IMR-90 (cell line): ENCODE results near the gene CDKN2B-AS1. TPM values are rescaled to one million over a fixed set of nuclear protein-coding genes. Genes with fewer than 3 reads are reported as not detected.

Experiments used
- ATAC-seq: fragments of 200-7000 bp; cut with Tn5 transposase; 2 replicates; pipeline ENCODE4 v1.9.1; 2020; ENCODE audit warnings: low read depth, mild to moderate bottlenecking, moderate library complexity
- BruUV-seq: library from RNA; stranded (reverse); fragments of 400-500 nt; replicated peaks from 2 replicates; lab custom pipeline; 2021; lab: Mats Ljungman, UMichigan
- CTCF ChIA-PET: fragments of 300-600 bp; formaldehyde crosslinking; extraction: SDS; loops from one replicate; lab custom pipeline; 2021; ENCODE audit warnings: antibody characterized with exemption; lab: Yijun Ruan, JAX
- POLR2A ChIA-PET: fragments of 300-600 bp; sonication (Branson Sonifier 250); formaldehyde crosslinking; loops from one replicate; lab custom pipeline; 2022; ENCODE audit warnings: antibody characterized with exemption; ENCODE audit not compliant: unreplicated experiment; lab: Charles Lee
- DNase-seq: peaks from one replicate; pipeline ENCODE4 v3.0.0; 2013
- H2AFZ ChIP-seq: replicated peaks from 2 replicates; pipeline ENCODE3; 2013; ENCODE audit warnings: low read length, mild to moderate bottlenecking; ENCODE audit not compliant: poor library complexity
- H2AK5ac ChIP-seq: 2 replicates; pipeline ENCODE4 v1.6.1; 2013; ENCODE audit warnings: low read depth, low read length, inconsistent platforms
- H2AK9ac ChIP-seq: replicated peaks from 2 replicates; pipeline ENCODE3; 2013; ENCODE audit warnings: mild to moderate bottlenecking, low read depth, low read length, moderate library complexity; ENCODE audit not compliant: poor library complexity
- H2BK120ac ChIP-seq: 2 replicates; pipeline ENCODE4 v1.6.1; 2013; ENCODE audit warnings: low read depth, low read length, inconsistent platforms
- H2BK15ac ChIP-seq: 3 replicates; pipeline ENCODE4 v1.6.1; 2013; ENCODE audit warnings: low read depth, low read length, inconsistent platforms
- H2BK20ac ChIP-seq: 2 replicates; pipeline ENCODE4 v1.6.1; 2013; ENCODE audit warnings: low read depth, mild to moderate bottlenecking, inconsistent platforms, low read length, moderate library complexity
- H2BK5ac ChIP-seq: 2 replicates; pipeline ENCODE4 v1.6.1; 2013; ENCODE audit warnings: mild to moderate bottlenecking, low read depth, low read length, inconsistent platforms; ENCODE audit not compliant: poor library complexity, severe bottlenecking
- H3K14ac ChIP-seq: replicated peaks from 2 replicates; pipeline ENCODE4 v1.6.1; 2013; ENCODE audit warnings: low read depth, low read length, inconsistent platforms
- H3K18ac ChIP-seq: 2 replicates; pipeline ENCODE4 v1.6.1; 2013; ENCODE audit warnings: low read depth, low read length, control low read depth
- H3K23ac ChIP-seq: 2 replicates; pipeline ENCODE4 v1.6.1; 2013; ENCODE audit warnings: low read depth, low read length, inconsistent platforms
- H3K27ac ChIP-seq: 2 replicates; pipeline ENCODE4 v1.5.1; 2013; ENCODE audit warnings: mild to moderate bottlenecking, control low read depth, low read length; ENCODE audit not compliant: insufficient read depth
- H3K27me3 ChIP-seq: 2 replicates; pipeline ENCODE4 v1.6.1; 2013; ENCODE audit warnings: low read length; ENCODE audit not compliant: control insufficient read depth, insufficient read depth
- H3K36me3 ChIP-seq: 2 replicates; pipeline ENCODE4 v1.6.1; 2013; ENCODE audit warnings: low read length, mixed read lengths; ENCODE audit not compliant: control insufficient read depth, insufficient read depth
- H3K4ac ChIP-seq: 2 replicates; pipeline ENCODE4 v1.6.1; 2013; ENCODE audit warnings: low read depth, low read length, inconsistent platforms
- H3K4me1 ChIP-seq: 2 replicates; pipeline ENCODE4 v1.6.1; 2013; ENCODE audit warnings: low read length, mixed read lengths; ENCODE audit not compliant: control insufficient read depth, insufficient read depth
- H3K4me2 ChIP-seq: 2 replicates; pipeline ENCODE4 v1.6.1; 2013; ENCODE audit warnings: low read depth, mild to moderate bottlenecking, control low read depth, low read length, moderate library complexity
- H3K4me3 ChIP-seq: 2 replicates; pipeline ENCODE4 v1.5.1; 2013; ENCODE audit warnings: low read depth, mild to moderate bottlenecking, control low read depth, low read length, moderate library complexity; ENCODE audit not compliant: insufficient read depth
- H3K56ac ChIP-seq: 2 replicates; pipeline ENCODE4 v1.6.1; 2013; ENCODE audit warnings: low read length, inconsistent platforms; ENCODE audit not compliant: insufficient read depth; ENCODE audit errors: extremely low read depth
- H3K79me1 ChIP-seq, 2 experiments: 2 replicates each; pipeline ENCODE4 v1.6.1; 2013; ENCODE audit warnings: low read length in 2 of 2, inconsistent platforms in 1 of 2, low read depth in 1 of 2
- H3K9ac ChIP-seq: 2 replicates; pipeline ENCODE4 v1.6.1; 2013; ENCODE audit warnings: low read depth, low read length, control low read depth
- H3K9me1 ChIP-seq: 2 replicates; pipeline ENCODE4 v1.6.1; 2013; ENCODE audit warnings: low read length, inconsistent platforms; ENCODE audit not compliant: insufficient read depth
- H3K9me3 ChIP-seq: 2 replicates; pipeline ENCODE4 v1.6.1; 2013; ENCODE audit warnings: low read length; ENCODE audit not compliant: control insufficient read depth, insufficient read depth
- H4K20me1 ChIP-seq: 2 replicates; pipeline ENCODE4 v1.6.1; 2013; ENCODE audit warnings: low read length, inconsistent platforms; ENCODE audit not compliant: insufficient read depth
- H4K5ac ChIP-seq: 2 replicates; pipeline ENCODE4 v1.6.1; 2013; ENCODE audit warnings: mild to moderate bottlenecking, low read depth, low read length, control low read depth
- H4K8ac ChIP-seq, 2 experiments: 2 replicates each; pipeline ENCODE4 v1.6.1; 2013; ENCODE audit warnings: low read depth in 2 of 2, low read length in 2 of 2, control low read depth in 1 of 2, inconsistent platforms in 1 of 2
- H4K91ac ChIP-seq: 2 replicates; pipeline ENCODE4 v1.6.1; 2013; ENCODE audit warnings: low read depth, low read length, inconsistent platforms; ENCODE audit not compliant: insufficient read depth
- BHLHE40 ChIP-seq: fragments of 150-350 bp; IDR thresholded peaks from 2 replicates; pipeline ENCODE4 v1.6.1; 2016; ENCODE audit warnings: mild to moderate bottlenecking, low read depth, low read length
- CEBPB ChIP-seq: IDR thresholded peaks from 2 replicates; pipeline ENCODE4 v1.6.1; 2012; ENCODE audit warnings: low read depth, low read length, improper control_type of control experiment
- FOS ChIP-seq: fragments of 150-350 bp; IDR thresholded peaks from 2 replicates; pipeline ENCODE4 v1.6.1; 2016; ENCODE audit warnings: low read depth, low read length
- NFE2L2 ChIP-seq: fragments of 150-350 bp; IDR thresholded peaks from 2 replicates; pipeline ENCODE4 v1.6.1; 2016; ENCODE audit warnings: low read depth, mild to moderate bottlenecking, low read length
- SMC3 ChIP-seq: fragments of 150-350 bp; IDR thresholded peaks from 2 replicates; pipeline ENCODE4 v1.6.1; 2016; ENCODE audit warnings: low read depth, mild to moderate bottlenecking, antibody characterized with exemption, low read length, moderate library complexity
- WGBS, 2 experiments: methylation state at CpG; one replicate each; pipeline versions ENCODE4 v1.1.5 to v1.1.7; 2013; ENCODE audit warnings: missing lambda C conversion rate in 2 of 2; ENCODE audit not compliant: insufficient read length in 1 of 2; ENCODE audit errors: extremely low coverage in 2 of 2; 5-methylcytosine and 5-hydroxymethylcytosine counted together
- dilution Hi-C: fragments of 300-500 bp; cut with HindIII; formaldehyde crosslinking; loops from one replicate; pipeline ENCODE4 v1.14.3; 2018; ENCODE audit warnings: low sequenced_read_pairs; ENCODE audit not compliant: unreplicated experiment
- in situ Hi-C: fragments of 300-500 bp; cut with MboI; formaldehyde crosslinking; loops from 3 replicates; pipeline ENCODE4 v1.14.3; 2019; ENCODE audit warnings: low sequenced_read_pairs, inconsistent platforms, mixed read lengths
- intact Hi-C: fragments of 100-400 bp; cut with micrococcal nuclease; formaldehyde crosslinking; loops from 2 replicates; pipeline ENCODE4 v1.10.0; 2022
- polyA plus RNA-seq, 3 experiments: library from polyadenylated mRNA; depleted of rRNA; stranded (reverse); fragments of >200 nt; gene quantifications; 2 replicates each; pipeline ENCODE4 v1.2.3, GENCODE V29; 2012; ENCODE audit warnings: low replicate concordance in 1 of 3
- total RNA-seq: library from RNA; depleted of rRNA; stranded (reverse); fragments of >200 nt; gene quantifications from 2 replicates; pipeline ENCODE4 v1.2.3, GENCODE V29; 2012
- TF ChIP-seq, protein P1 (sequence below): conservative IDR thresholded peaks from 2 replicates; pipeline ENCODE4 v1.5.1; 2012; ENCODE audit warnings: mild to moderate bottlenecking, low read depth, low read length, improper control_type of control experiment

The CDKN2B-AS1 gene
- total and polyA plus RNA-seq, 2 of the 4 experiments (the other 2 are of a cell fraction) = 1.0 to 1.1 TPM

DNA sequence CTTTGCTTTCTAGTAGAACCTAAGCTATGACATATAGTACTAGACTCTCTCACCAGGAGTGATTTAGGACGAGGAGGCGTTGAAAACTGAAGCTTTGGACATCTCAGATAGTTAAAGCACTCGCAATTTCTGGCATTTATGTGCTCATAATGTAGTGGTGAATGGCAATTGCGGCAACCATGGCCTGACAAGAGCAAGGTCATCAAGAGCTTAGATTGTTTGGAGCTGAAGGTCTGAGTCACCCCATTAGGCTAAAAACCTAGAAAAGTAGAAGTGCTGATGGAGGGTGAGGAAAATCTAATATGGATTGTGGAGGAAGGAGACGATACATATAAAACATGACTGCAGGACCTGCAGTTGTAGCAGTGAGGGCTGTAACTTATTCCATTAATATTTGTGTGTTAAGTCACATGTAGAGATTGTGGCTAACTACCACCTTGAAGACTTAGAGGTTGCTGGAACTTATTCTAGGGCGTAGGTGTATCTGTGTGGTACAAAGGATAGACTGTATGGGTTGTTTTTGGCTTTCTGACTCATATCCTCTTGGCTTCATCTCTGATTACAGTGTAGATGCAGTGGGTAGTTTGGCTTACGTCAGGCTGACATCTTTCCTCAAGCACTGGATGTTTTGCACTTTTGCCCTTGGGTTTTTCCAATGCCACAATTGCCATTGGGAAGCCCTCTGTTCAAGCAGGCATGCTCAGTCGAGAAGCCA is 153.4 kb downstream of the CDKN2B-AS1 start:
- CTCF ChIA-PET = interaction anchor here (0.8 to 1.9 kb wide), 4 partner anchors 9 to 139 kb away, joined by 3 to 8 read pairs (median 4); partner anchors contain the start of gene CDKN2B
- in situ Hi-C loops (no loop called here), dilution Hi-C loops (no loop called here), intact Hi-C loops (no loop called here)
- Histone ChIP-seq H4K5ac (no peak overlapping the region; the same call in 1 of the 2 replicates), H3K4me3 (no peak overlapping the region), H3K79me1 (no peaks in the 10 kb centered on the region), H3K23ac (no peak overlapping the region; the same call in 1 of the 2 replicates), H3K18ac (peak overlapping the region; percentile 8), H3K9me1 (no peaks in the 10 kb centered on the region; the same call in 1 of the 2 replicates), H3K4me2 (peak overlapping the region; percentile 3; the same call in 1 of the 2 replicates), H2BK15ac (peak overlapping the region; percentile 48; the same call in 2 of the 3 replicates), H3K4ac (peak overlapping the region; percentile 47; the same call in 1 of the 2 replicates), H3K36me3 (no peaks in the 10 kb centered on the region), H2AK5ac (peak overlapping the region; percentile 27; the same call in 1 of the 2 replicates), H3K27me3 (no peaks in the 10 kb centered on the region), H4K91ac (peak overlapping the region; percentile 2; the same call in 1 of the 2 replicates), H2AFZ (no peak overlapping the region), H4K20me1 (no peaks in the 10 kb centered on the region), H2BK5ac (peak overlapping the region; percentile 16), H3K27ac (peak overlapping the region; percentile 3; the same call in 1 of the 2 replicates), H3K4me1 (peaks cover 5% of the 10 kb centered on the region), H2AK9ac (no peak overlapping the region), H3K9me3 (no peaks in the 10 kb centered on the region), H3K14ac (no peak overlapping the region), H3K56ac (no peak overlapping the region), H2BK120ac (peak overlapping the region; percentile 22; the same call in 1 of the 2 replicates), H3K9ac (no peak overlapping the region), H2BK20ac (peak overlapping the region; percentile 68; the same call in 1 of the 2 replicates), H4K8ac (peak overlapping the region in 1 of 2 experiments; percentile 38; a peak in 1 of 4 replicates)
- BruUV-seq = no TSS peak
- POLR2A ChIA-PET = no interaction called here
- DNase-seq = peak; percentile 98
- peak; percentile 89 for ATAC-seq
- TF ChIP-seq FOS (peak; percentile 73), NFE2L2 (0 out of 2 replicates have a peak, but pooled peaks have one; percentile 15), CEBPB (peak; percentile 80), BHLHE40 (peak; percentile 28), SMC3 (peak; percentile 9; the same call in 1 of the 2 replicates)
- TF ChIP-seq, protein P1, sequence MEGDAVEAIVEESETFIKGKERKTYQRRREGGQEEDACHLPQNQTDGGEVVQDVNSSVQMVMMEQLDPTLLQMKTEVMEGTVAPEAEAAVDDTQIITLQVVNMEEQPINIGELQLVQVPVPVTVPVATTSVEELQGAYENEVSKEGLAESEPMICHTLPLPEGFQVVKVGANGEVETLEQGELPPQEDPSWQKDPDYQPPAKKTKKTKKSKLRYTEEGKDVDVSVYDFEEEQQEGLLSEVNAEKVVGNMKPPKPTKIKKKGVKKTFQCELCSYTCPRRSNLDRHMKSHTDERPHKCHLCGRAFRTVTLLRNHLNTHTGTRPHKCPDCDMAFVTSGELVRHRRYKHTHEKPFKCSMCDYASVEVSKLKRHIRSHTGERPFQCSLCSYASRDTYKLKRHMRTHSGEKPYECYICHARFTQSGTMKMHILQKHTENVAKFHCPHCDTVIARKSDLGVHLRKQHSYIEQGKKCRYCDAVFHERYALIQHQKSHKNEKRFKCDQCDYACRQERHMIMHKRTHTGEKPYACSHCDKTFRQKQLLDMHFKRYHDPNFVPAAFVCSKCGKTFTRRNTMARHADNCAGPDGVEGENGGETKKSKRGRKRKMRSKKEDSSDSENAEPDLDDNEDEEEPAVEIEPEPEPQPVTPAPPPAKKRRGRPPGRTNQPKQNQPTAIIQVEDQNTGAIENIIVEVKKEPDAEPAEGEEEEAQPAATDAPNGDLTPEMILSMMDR = no peak
- 80% methylated on average over 1 of the region's 8 CpGs; no CpG with 5 or more reads in 1 of the 2 experiments for WGBS, 2 experiments
